Stimulated activated naive CD8-positive, alpha-beta T cell treated with anti-CD3 and anti-CD28 coated beads, Interleukin-15, Interleukin-2, amounts not matched to agents 100 U/mL and 50 U/mL, for 24 hours (primary cell): ENCODE results near the gene MAP4K4.

Experiments used
- ATAC-seq: fragments of 150-1000 bp; cut with Tn5 transposase; one replicate; pipeline ENCODE4 v1.10.0; 2021
- DNase-seq: peaks from one replicate; pipeline ENCODE4 v3.0.0; 2021

MAP4K4 gene

GRCh38 chr2:101841679-101842327 is 144.3 kb downstream of the MAP4K4 start:
- ATAC-seq (no peak), DNase-seq (no peak)

GRCh38 chr2:101842471-101842870 is 145.0 kb downstream of the MAP4K4 start:
- DNase-seq (no peak), ATAC-seq (no peak)

- ATAC-seq (no peak), DNase-seq (no peak)
Measured at GRCh38 chr2:101843048-101843447, 145.5 kb downstream of the MAP4K4 start.

- DNase-seq (no peak), ATAC-seq (no peak)
Measured at GRCh38 chr2:101843471-101843870, 146.0 kb downstream of the MAP4K4 start.

GRCh38 chr2:101844055-101844635 is 146.6 kb downstream of the MAP4K4 start:
- DNase-seq = no peak
- no peak for ATAC-seq

GRCh38 chr2:101846973-101847372 is 149.5 kb downstream of the MAP4K4 start:
- no peak for DNase-seq
- ATAC-seq = no peak

GRCh38 chr2:101847661-101848339 is 150.3 kb downstream of the MAP4K4 start:
- no peak for DNase-seq
- no peak for ATAC-seq

GRCh38 chr2:101848769-101849410 is 151.4 kb downstream of the MAP4K4 start:
- no peak for ATAC-seq
- no peak for DNase-seq

- no peak for ATAC-seq
- no peak for DNase-seq
Measured at GRCh38 chr2:101850450-101850849, 152.9 kb downstream of the MAP4K4 start.

GRCh38 chr2:101850991-101851390 is 153.5 kb downstream of the MAP4K4 start:
- ATAC-seq (no peak), DNase-seq (no peak)

GRCh38 chr2:101852824-101853223 is 155.3 kb downstream of the MAP4K4 start:
- ATAC-seq (no peak), DNase-seq (no peak)

GRCh38 chr2:101854877-101855276 is 157.4 kb downstream of the MAP4K4 start:
- DNase-seq = no peak
- ATAC-seq = no peak

- DNase-seq (no peak), ATAC-seq (no peak)
Measured at GRCh38 chr2:101855776-101856175, 158.3 kb downstream of the MAP4K4 start.

- no peak for ATAC-seq
- DNase-seq = no peak
Measured at GRCh38 chr2:101858246-101858645, 160.7 kb downstream of the MAP4K4 start.

GRCh38 chr2:101858910-101859309 is 161.4 kb downstream of the MAP4K4 start:
- ATAC-seq (no peak), DNase-seq (no peak)

- ATAC-seq (no peak), DNase-seq (no peak)
Measured at GRCh38 chr2:101859604-101860003, 162.1 kb downstream of the MAP4K4 start.

- no peak for DNase-seq
- no peak for ATAC-seq
Measured at GRCh38 chr2:101860157-101860556, 162.7 kb downstream of the MAP4K4 start.

GRCh38 chr2:101860782-101861181 is 163.3 kb downstream of the MAP4K4 start:
- no peak for DNase-seq
- ATAC-seq = no peak

GRCh38 chr2:101861382-101861781 is 163.9 kb downstream of the MAP4K4 start:
- no peak for ATAC-seq
- no peak for DNase-seq

- ATAC-seq (no peak), DNase-seq (no peak)
Measured at GRCh38 chr2:101863534-101863933, 166.0 kb downstream of the MAP4K4 start.

GRCh38 chr2:101864426-101864825 is 166.9 kb downstream of the MAP4K4 start:
- ATAC-seq (no peak), DNase-seq (no peak)

- ATAC-seq (no peak), DNase-seq (no peak)
Measured at GRCh38 chr2:101868525-101868924, 171.0 kb downstream of the MAP4K4 start.

GRCh38 chr2:101869527-101869926 is 172.0 kb downstream of the MAP4K4 start:
- ATAC-seq (no peak), DNase-seq (no peak)
